ENCODE data around the gene SOX14. TPM values are rescaled to one million over a fixed set of nuclear protein-coding genes. Genes with fewer than 3 reads are reported as not detected.

The SOX14 gene
- polyA plus RNA-seq (ENCODE audit: insufficient read length in 3 of 3), result not detected

GRCh38 chr3:137764001-137764433, at the start of gene SOX14:
SOX14 (plus strand) TSS chr3:137764315; CDS start chr3:137764785, 470 bp downstream.
- DNase-seq (ENCODE audit: low read depth in 3 of 3, low spot score in 2 of 3), result no peak

- DNase-seq (ENCODE audit: low read depth in 3 of 3, low spot score in 2 of 3), result no peak
These were observed 49.6 kb upstream of the SOX14 start for GRCh38 chr3:137714551-137714950.

GRCh38 chr3:137724240-137724639, 39.9 kb upstream of the SOX14 start:
- no peak for DNase-seq (ENCODE audit: low read depth in 3 of 3, low spot score in 2 of 3)

GRCh38 chr3:137737208-137737607, 26.9 kb upstream of the SOX14 start:
- no peak for DNase-seq (ENCODE audit: low read depth in 3 of 3, low spot score in 2 of 3)

- no peak for DNase-seq (ENCODE audit: low read depth in 3 of 3, low spot score in 2 of 3)
These were observed 25.4 kb upstream of the SOX14 start for GRCh38 chr3:137738710-137739109.

- DNase-seq (ENCODE audit: low read depth in 3 of 3, low spot score in 2 of 3), result no peak
These were observed 20.5 kb upstream of the SOX14 start for GRCh38 chr3:137743608-137744007.

GRCh38 chr3:137746808-137747207, 17.3 kb upstream of the SOX14 start:
- no peak for DNase-seq (ENCODE audit: low read depth in 3 of 3, low spot score in 2 of 3)

GRCh38 chr3:137759505-137759904, 4.6 kb upstream of the SOX14 start:
- no peak for DNase-seq (ENCODE audit: low read depth in 3 of 3, low spot score in 2 of 3)

- DNase-seq (ENCODE audit: low read depth in 3 of 3, low spot score in 2 of 3), result no peak
These were observed 3.6 kb upstream of the SOX14 start for GRCh38 chr3:137760341-137761098.

GRCh38 chr3:137761099-137761562, 3.0 kb upstream of the SOX14 start:
- DNase-seq (ENCODE audit: low read depth in 3 of 3, low spot score in 2 of 3), result no peak

- no peak for DNase-seq (ENCODE audit: low read depth in 3 of 3, low spot score in 2 of 3)
These were observed 2.3 kb upstream of the SOX14 start for GRCh38 chr3:137761563-137762503.

- DNase-seq (ENCODE audit: low read depth in 3 of 3, low spot score in 2 of 3), result no peak
These were observed 1.2 kb upstream of the SOX14 start for GRCh38 chr3:137762674-137763593.

GRCh38 chr3:137763594-137763938, 549 bp upstream of the SOX14 start:
- DNase-seq (ENCODE audit: low read depth in 3 of 3, low spot score in 2 of 3), result no peak

GRCh38 chr3:137764563-137765309, 621 bp downstream of the SOX14 start:
- DNase-seq (ENCODE audit: low read depth in 3 of 3, low spot score in 2 of 3), result no peak

- DNase-seq (ENCODE audit: low read depth in 3 of 3, low spot score in 2 of 3), result no peak
These were observed 1.4 kb downstream of the SOX14 start for GRCh38 chr3:137765310-137766033.

- no peak for DNase-seq (ENCODE audit: low read depth in 3 of 3, low spot score in 2 of 3)
These were observed 2.1 kb downstream of the SOX14 start for GRCh38 chr3:137766041-137766875.

GRCh38 chr3:137766876-137767537, 2.9 kb downstream of the SOX14 start:
- no peak for DNase-seq (ENCODE audit: low read depth in 3 of 3, low spot score in 2 of 3)
